Measurements from ENCODE around the gene FKBP1A. TPM values are rescaled to one million over a fixed set of nuclear protein-coding genes. Genes with fewer than 3 reads are reported as not detected.

FKBP1A gene
- total and polyA plus RNA-seq, 9 of the 15 experiments (the other 6 are each of a cell fraction or from before 2014, with no cell fraction given) = 48.8 to 502 (median 89.6) TPM

- no peak for TF ChIP-seq CEBPZ (IDR thresholded peaks at IDR 0.05; ENCODE audit: borderline replicate concordance, low read depth, low read length)
- no peak for TF ChIP-seq ERF (CRISPR knock-in tag; IDR thresholded peaks at IDR 0.05)
- TF ChIP-seq NFYB (IDR thresholded peaks at IDR 0.05; ENCODE audit: extremely low read depth, insufficient read length) = no peak
- TF ChIP-seq ZBTB11 (CRISPR knock-in tag; IDR thresholded peaks at IDR 0.05) = peak in 1 of 3 experiments; percentile 89; a peak in 3 of 6 replicates
- no peak for TF ChIP-seq SFPQ (IDR thresholded peaks at IDR 0.05; ENCODE audit: low read depth, low read length)
- no peak for TF ChIP-seq TARDBP (IDR thresholded peaks at IDR 0.05)
- TF ChIP-seq ZBTB2 (IDR thresholded peaks at IDR 0.05) = peak; percentile 90
- no peak for TF ChIP-seq ZNF232 (CRISPR knock-in tag; IDR thresholded peaks at IDR 0.05)
- peak; percentile 97 for TF ChIP-seq GABPB1 (CRISPR knock-in tag; IDR thresholded peaks at IDR 0.05)
- TF ChIP-seq BRF1 (IDR thresholded peaks at IDR 0.05; ENCODE audit: borderline replicate concordance, extremely low read depth, insufficient read length) = no peak
- no peak for TF ChIP-seq HDAC3 (IDR thresholded peaks at IDR 0.05; ENCODE audit: borderline replicate concordance, partially characterized antibody)
- no peak for TF ChIP-seq ZNF146 (CRISPR knock-in tag; IDR thresholded peaks at IDR 0.05; ENCODE audit: unreplicated experiment)
- TF ChIP-seq MLX (CRISPR knock-in tag; conservative IDR thresholded peaks at IDR 0.05) = no peak
- no peak for TF ChIP-seq ZNF57 (CRISPR knock-in tag; IDR thresholded peaks at IDR 0.05)
These were observed at the start of gene FKBP1A (continued) for GRCh38 chr20:1392693-1393506.

All from K562 (cell line).